IMR-90 (cell line): Measurements from ENCODE around the gene STXBP6. TPM values are rescaled to one million over a fixed set of nuclear protein-coding genes. Genes with fewer than 3 reads are reported as not detected.

Experiments
- ATAC-seq: fragments of 200-7000 bp; cut with Tn5 transposase; 2 replicates; pipeline ENCODE4 v1.9.1; 2020; ENCODE audit warnings: low read depth, mild to moderate bottlenecking, moderate library complexity
- BruUV-seq: library from RNA; stranded (reverse); fragments of 400-500 nt; replicated peaks from 2 replicates; lab custom pipeline; 2021; lab: Mats Ljungman, UMichigan
- CTCF ChIA-PET: fragments of 300-600 bp; formaldehyde crosslinking; extraction: SDS; loops from one replicate; lab custom pipeline; 2021; ENCODE audit warnings: antibody characterized with exemption; lab: Yijun Ruan, JAX
- POLR2A ChIA-PET: fragments of 300-600 bp; sonication (Branson Sonifier 250); formaldehyde crosslinking; loops from one replicate; lab custom pipeline; 2022; ENCODE audit warnings: antibody characterized with exemption; ENCODE audit not compliant: unreplicated experiment; lab: Charles Lee
- DNase-seq: peaks from one replicate; pipeline ENCODE4 v3.0.0; 2013
- H2AFZ ChIP-seq: replicated peaks from 2 replicates; pipeline ENCODE3; 2013; ENCODE audit warnings: low read length, mild to moderate bottlenecking; ENCODE audit not compliant: poor library complexity
- H2AK5ac ChIP-seq: 2 replicates; pipeline ENCODE4 v1.6.1; 2013; ENCODE audit warnings: low read depth, low read length, inconsistent platforms
- H2AK9ac ChIP-seq: replicated peaks from 2 replicates; pipeline ENCODE3; 2013; ENCODE audit warnings: mild to moderate bottlenecking, low read depth, low read length, moderate library complexity; ENCODE audit not compliant: poor library complexity
- H2BK120ac ChIP-seq: 2 replicates; pipeline ENCODE4 v1.6.1; 2013; ENCODE audit warnings: low read depth, low read length, inconsistent platforms
- H2BK15ac ChIP-seq: 3 replicates; pipeline ENCODE4 v1.6.1; 2013; ENCODE audit warnings: low read depth, low read length, inconsistent platforms
- H2BK20ac ChIP-seq: 2 replicates; pipeline ENCODE4 v1.6.1; 2013; ENCODE audit warnings: low read depth, mild to moderate bottlenecking, inconsistent platforms, low read length, moderate library complexity
- H2BK5ac ChIP-seq: 2 replicates; pipeline ENCODE4 v1.6.1; 2013; ENCODE audit warnings: mild to moderate bottlenecking, low read depth, low read length, inconsistent platforms; ENCODE audit not compliant: poor library complexity, severe bottlenecking
- H3K14ac ChIP-seq: replicated peaks from 2 replicates; pipeline ENCODE4 v1.6.1; 2013; ENCODE audit warnings: low read depth, low read length, inconsistent platforms
- H3K18ac ChIP-seq: 2 replicates; pipeline ENCODE4 v1.6.1; 2013; ENCODE audit warnings: low read depth, low read length, control low read depth
- H3K23ac ChIP-seq: 2 replicates; pipeline ENCODE4 v1.6.1; 2013; ENCODE audit warnings: low read depth, low read length, inconsistent platforms
- H3K27ac ChIP-seq: 2 replicates; pipeline ENCODE4 v1.5.1; 2013; ENCODE audit warnings: mild to moderate bottlenecking, control low read depth, low read length; ENCODE audit not compliant: insufficient read depth
- H3K27me3 ChIP-seq: 2 replicates; pipeline ENCODE4 v1.6.1; 2013; ENCODE audit warnings: low read length; ENCODE audit not compliant: control insufficient read depth, insufficient read depth
- H3K36me3 ChIP-seq: 2 replicates; pipeline ENCODE4 v1.6.1; 2013; ENCODE audit warnings: low read length, mixed read lengths; ENCODE audit not compliant: control insufficient read depth, insufficient read depth
- H3K4ac ChIP-seq: 2 replicates; pipeline ENCODE4 v1.6.1; 2013; ENCODE audit warnings: low read depth, low read length, inconsistent platforms
- H3K4me1 ChIP-seq: 2 replicates; pipeline ENCODE4 v1.6.1; 2013; ENCODE audit warnings: low read length, mixed read lengths; ENCODE audit not compliant: control insufficient read depth, insufficient read depth
- H3K4me2 ChIP-seq: 2 replicates; pipeline ENCODE4 v1.6.1; 2013; ENCODE audit warnings: low read depth, mild to moderate bottlenecking, control low read depth, low read length, moderate library complexity
- H3K4me3 ChIP-seq: 2 replicates; pipeline ENCODE4 v1.5.1; 2013; ENCODE audit warnings: low read depth, mild to moderate bottlenecking, control low read depth, low read length, moderate library complexity; ENCODE audit not compliant: insufficient read depth
- H3K56ac ChIP-seq: 2 replicates; pipeline ENCODE4 v1.6.1; 2013; ENCODE audit warnings: low read length, inconsistent platforms; ENCODE audit not compliant: insufficient read depth; ENCODE audit errors: extremely low read depth
- H3K79me1 ChIP-seq, 2 experiments: 2 replicates each; pipeline ENCODE4 v1.6.1; 2013; ENCODE audit warnings: low read length in 2 of 2, inconsistent platforms in 1 of 2, low read depth in 1 of 2
- H3K9ac ChIP-seq: 2 replicates; pipeline ENCODE4 v1.6.1; 2013; ENCODE audit warnings: low read depth, low read length, control low read depth
- H3K9me1 ChIP-seq: 2 replicates; pipeline ENCODE4 v1.6.1; 2013; ENCODE audit warnings: low read length, inconsistent platforms; ENCODE audit not compliant: insufficient read depth
- H3K9me3 ChIP-seq: 2 replicates; pipeline ENCODE4 v1.6.1; 2013; ENCODE audit warnings: low read length; ENCODE audit not compliant: control insufficient read depth, insufficient read depth
- H4K20me1 ChIP-seq: 2 replicates; pipeline ENCODE4 v1.6.1; 2013; ENCODE audit warnings: low read length, inconsistent platforms; ENCODE audit not compliant: insufficient read depth
- H4K5ac ChIP-seq: 2 replicates; pipeline ENCODE4 v1.6.1; 2013; ENCODE audit warnings: mild to moderate bottlenecking, low read depth, low read length, control low read depth
- H4K8ac ChIP-seq, 2 experiments: 2 replicates each; pipeline ENCODE4 v1.6.1; 2013; ENCODE audit warnings: low read depth in 2 of 2, low read length in 2 of 2, control low read depth in 1 of 2, inconsistent platforms in 1 of 2
- H4K91ac ChIP-seq: 2 replicates; pipeline ENCODE4 v1.6.1; 2013; ENCODE audit warnings: low read depth, low read length, inconsistent platforms; ENCODE audit not compliant: insufficient read depth
- BHLHE40 ChIP-seq: fragments of 150-350 bp; IDR thresholded peaks from 2 replicates; pipeline ENCODE4 v1.6.1; 2016; ENCODE audit warnings: mild to moderate bottlenecking, low read depth, low read length
- FOS ChIP-seq: fragments of 150-350 bp; IDR thresholded peaks from 2 replicates; pipeline ENCODE4 v1.6.1; 2016; ENCODE audit warnings: low read depth, low read length
- MAZ ChIP-seq: IDR thresholded peaks from 2 replicates; pipeline ENCODE4 v1.6.1; 2012; ENCODE audit warnings: low read depth, mild to moderate bottlenecking, low read length, improper control_type of control experiment, moderate library complexity, borderline replicate concordance
- MXI1 ChIP-seq: IDR thresholded peaks from 2 replicates; pipeline ENCODE4 v1.6.1; 2012; ENCODE audit warnings: low read depth, mild to moderate bottlenecking, low read length, moderate library complexity, borderline replicate concordance
- RCOR1 ChIP-seq: IDR thresholded peaks from 2 replicates; pipeline ENCODE4 v1.6.1; 2012; ENCODE audit warnings: mild to moderate bottlenecking, low read length, improper control_type of control experiment; ENCODE audit not compliant: insufficient replicate concordance
- WGBS, 2 experiments: methylation state at CpG; one replicate each; pipeline versions ENCODE4 v1.1.5 to v1.1.7; 2013; ENCODE audit warnings: missing lambda C conversion rate in 2 of 2; ENCODE audit not compliant: insufficient read length in 1 of 2; ENCODE audit errors: extremely low coverage in 2 of 2; 5-methylcytosine and 5-hydroxymethylcytosine counted together
- dilution Hi-C: fragments of 300-500 bp; cut with HindIII; formaldehyde crosslinking; loops from one replicate; pipeline ENCODE4 v1.14.3; 2018; ENCODE audit warnings: low sequenced_read_pairs; ENCODE audit not compliant: unreplicated experiment
- in situ Hi-C: fragments of 300-500 bp; cut with MboI; formaldehyde crosslinking; loops from 3 replicates; pipeline ENCODE4 v1.14.3; 2019; ENCODE audit warnings: low sequenced_read_pairs, inconsistent platforms, mixed read lengths
- intact Hi-C: fragments of 100-400 bp; cut with micrococcal nuclease; formaldehyde crosslinking; loops from 2 replicates; pipeline ENCODE4 v1.10.0; 2022
- polyA plus RNA-seq, 3 experiments: library from polyadenylated mRNA; depleted of rRNA; stranded (reverse); fragments of >200 nt; gene quantifications; 2 replicates each; pipeline ENCODE4 v1.2.3, GENCODE V29; 2012; ENCODE audit warnings: low replicate concordance in 1 of 3
- total RNA-seq: library from RNA; depleted of rRNA; stranded (reverse); fragments of >200 nt; gene quantifications from 2 replicates; pipeline ENCODE4 v1.2.3, GENCODE V29; 2012

STXBP6 gene
- total and polyA plus RNA-seq, 2 of the 4 experiments (the other 2 are of a cell fraction), result 14.2 to 14.3 TPM

GRCh38 chr14:24857277-24857676, 192.7 kb downstream of the STXBP6 start:
- H3K4ac ChIP-seq, result no peak overlapping the region
- no peak overlapping the region for H2AFZ ChIP-seq
- no peak overlapping the region for H4K5ac ChIP-seq
- H3K9me3 ChIP-seq, result no peaks in the 10 kb centered on the region
- DNase-seq (no peak), ATAC-seq (no peak)
- H4K8ac ChIP-seq, result no peak overlapping the region
- H3K27me3 ChIP-seq, result no peaks in the 10 kb centered on the region
- H3K4me2 ChIP-seq, result no peak overlapping the region
- no peak overlapping the region for H3K14ac ChIP-seq
- in situ Hi-C loops, result no loop called here
- H3K36me3 ChIP-seq, result no peaks in the 10 kb centered on the region
- no peaks in the 10 kb centered on the region for H4K20me1 ChIP-seq
- dilution Hi-C loops, result no loop called here
- no peak overlapping the region for H4K91ac ChIP-seq
- H2BK15ac ChIP-seq, result no peak overlapping the region
- no CpG with 5 or more reads among the region's 1 CpG for WGBS, 2 experiments
- no peaks in the 10 kb centered on the region for H3K79me1 ChIP-seq
- H3K4me3 ChIP-seq, result no peak overlapping the region
- no peak overlapping the region for H2BK20ac ChIP-seq
- H3K27ac ChIP-seq, result no peak overlapping the region
- H2BK120ac ChIP-seq, result no peak overlapping the region
- ChIA-PET POLR2A (no interaction called here), CTCF (no interaction called here)
- no peak overlapping the region for H3K18ac ChIP-seq
- no peak overlapping the region for H2BK5ac ChIP-seq
- no peak overlapping the region for H3K56ac ChIP-seq
- no peak overlapping the region for H3K9ac ChIP-seq
- no peak overlapping the region for H2AK9ac ChIP-seq
- H3K9me1 ChIP-seq, result no peaks in the 10 kb centered on the region
- TF ChIP-seq MXI1 (no peak), FOS (no peak), MAZ (no peak), RCOR1 (no peak), BHLHE40 (no peak)
- no TSS peak for BruUV-seq
- intact Hi-C loops, result no loop called here
- H3K4me1 ChIP-seq, result 0 out of 2 replicates have a peak, but pooled peaks cover 1% of the 10 kb centered on the region
- no peak overlapping the region for H2AK5ac ChIP-seq
- H3K23ac ChIP-seq, result no peak overlapping the region
